Right lung (tissue), 5 donors: Measurements from ENCODE around the gene RSRC1. TPM values are rescaled to one million over a fixed set of nuclear protein-coding genes. Genes with fewer than 3 reads are reported as not detected.
"Not testable (repeated sequence)": the region's sequence is repeated elsewhere in the genome, so short reads cannot be mapped to it uniquely, and the experiment has no call there.

Experiments
- DNase-seq, 2 donors: peaks; one replicate each; pipeline ENCODE4 v3.0.0-alpha.2; 2013
- polyA plus RNA-seq, 5 donors: library from polyadenylated mRNA; unstranded; fragments of 120-200 nt; gene quantifications; one replicate each; pipeline versions ENCODE4 v1.2.1 to v1.2.3, GENCODE V29; 2013; ENCODE audit warnings: inconsistent platforms in 1 of 5, low replicate concordance in 1 of 5; ENCODE audit not compliant: insufficient read length in 5 of 5, insufficient read depth in 1 of 5

The RSRC1 gene
- polyA plus RNA-seq, 5 donors = 21.7 to 31.7 (median 28.6) TPM

DNA sequence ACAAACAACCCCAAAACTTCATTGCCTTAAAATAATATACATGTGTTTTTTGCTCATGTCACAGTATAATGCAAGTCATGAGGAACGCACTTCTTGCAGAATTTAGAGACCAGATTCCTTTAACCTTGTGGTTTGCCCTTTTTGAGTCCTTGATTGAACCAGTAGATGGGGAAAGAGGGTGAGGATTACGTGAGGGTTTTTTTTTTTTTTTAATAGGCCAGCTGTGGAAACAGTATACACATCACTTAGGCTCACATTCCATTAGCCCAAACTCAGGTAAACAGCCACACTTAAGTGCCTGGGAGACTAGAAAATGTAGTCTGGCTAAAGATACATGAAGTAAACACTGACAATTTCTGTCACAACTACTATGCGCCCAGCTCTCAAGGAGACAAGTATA is 346.2 kb downstream of the RSRC1 start:
- no peak for DNase-seq

DNA sequence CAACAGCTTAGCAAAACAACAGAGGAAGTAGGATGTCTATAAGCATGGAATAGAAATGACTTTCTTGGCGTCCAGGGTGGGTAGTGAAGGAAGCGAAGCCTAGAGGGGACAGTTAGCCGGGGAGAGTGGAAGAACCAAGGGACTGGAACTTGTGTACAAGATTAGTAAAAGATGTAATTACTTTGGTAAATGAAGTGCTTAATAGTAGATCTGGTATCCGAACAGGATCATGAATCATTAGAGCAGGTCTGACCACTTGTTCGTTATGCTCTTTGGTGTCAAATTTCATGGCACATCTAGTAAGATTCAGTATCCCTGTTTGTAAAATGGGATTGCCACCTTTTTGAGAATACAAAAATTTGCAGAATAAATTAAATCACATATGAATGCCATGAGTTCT is 348.6 kb downstream of the RSRC1 start:
- DNase-seq = no peak

DNA sequence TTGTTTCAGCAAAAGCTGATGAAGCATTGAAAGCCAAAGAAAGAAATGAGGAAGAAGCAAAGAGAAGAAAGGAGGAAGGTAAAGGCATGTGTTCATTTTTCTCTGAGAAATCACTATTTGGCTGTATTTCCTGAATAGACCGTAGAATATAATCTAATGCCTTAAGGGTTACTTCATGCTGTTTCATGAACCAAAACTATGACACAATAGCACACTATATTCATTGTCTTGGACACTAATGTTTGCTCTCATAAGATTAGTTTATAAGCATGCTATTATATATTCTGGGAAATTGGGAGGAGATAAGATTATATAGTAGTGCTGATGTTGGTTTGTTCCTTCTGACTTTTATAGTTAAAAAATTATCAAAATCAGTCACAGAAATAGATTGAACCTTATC is 351.0 kb downstream of the RSRC1 start:
- DNase-seq = no peak

DNA sequence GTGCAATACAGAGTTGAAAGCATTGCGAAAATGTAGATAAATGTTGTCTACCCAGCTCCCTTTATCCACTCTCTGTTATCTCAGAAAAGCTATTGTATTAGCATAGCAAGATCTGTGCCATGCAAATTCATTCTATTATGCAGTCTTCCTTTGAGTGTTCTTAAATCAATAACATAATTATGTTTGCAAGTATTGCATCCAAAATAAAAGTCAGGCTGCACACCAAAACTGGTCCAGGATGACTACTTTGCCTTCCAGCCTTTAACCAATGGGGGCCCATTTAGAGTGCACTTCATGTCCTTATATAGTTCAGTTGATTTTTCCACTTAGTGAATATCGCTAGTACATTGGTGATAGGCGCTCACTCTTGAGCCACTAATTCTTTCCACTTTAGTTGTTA is 353.7 kb downstream of the RSRC1 start:
- no peak for DNase-seq

DNA sequence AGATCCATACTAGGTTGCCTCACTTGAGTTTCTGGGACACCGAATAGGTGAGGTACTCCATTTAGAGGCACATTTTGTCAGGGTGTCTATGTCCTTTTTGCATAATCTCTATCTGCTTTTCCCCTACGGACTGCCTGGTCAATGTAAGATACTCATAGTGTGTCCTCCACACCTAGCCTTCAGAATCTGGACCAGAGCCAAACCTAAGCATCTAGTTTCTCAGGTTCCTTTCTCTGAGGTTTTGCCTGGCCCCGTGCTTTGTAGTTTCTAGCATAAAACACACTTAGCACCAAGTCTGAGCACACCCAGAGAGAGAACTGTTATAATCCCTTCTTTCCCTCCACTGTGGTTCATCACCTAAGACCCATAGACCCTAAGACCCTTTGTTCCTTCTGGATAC is 355.2 kb downstream of the RSRC1 start:
- no peak for DNase-seq

DNA sequence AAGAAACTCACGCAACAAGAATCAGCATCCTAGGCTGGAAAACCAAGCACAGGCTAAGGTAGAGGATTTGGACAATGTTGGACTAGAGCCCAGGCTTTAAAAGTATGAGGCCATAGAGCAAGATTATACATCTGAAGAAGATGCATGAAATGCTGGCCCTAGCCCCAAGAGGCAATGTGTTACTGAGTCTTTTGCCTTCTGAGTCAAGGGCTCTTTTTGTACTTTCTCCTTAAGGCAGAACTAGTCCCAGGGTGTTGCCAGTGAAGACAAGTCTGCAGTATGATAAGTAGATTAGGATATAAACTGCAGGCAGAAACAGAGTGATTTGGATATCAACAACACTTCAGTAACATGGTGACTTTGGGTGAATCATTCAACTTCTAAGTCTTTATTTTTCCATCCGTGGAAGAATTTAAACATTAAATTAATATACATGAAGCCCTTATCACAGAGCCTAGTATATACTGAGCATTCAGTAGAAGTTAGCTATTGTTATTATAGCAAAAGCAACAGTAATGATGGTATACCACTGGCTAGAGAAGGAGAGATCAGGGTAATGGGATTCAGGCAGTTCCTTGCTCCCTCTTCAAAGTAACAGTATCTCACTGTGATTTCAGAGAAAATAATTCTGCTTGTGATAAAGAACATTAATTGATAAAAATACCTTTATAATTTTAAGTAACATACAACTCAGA is 361.2 kb downstream of the RSRC1 start:
- DNase-seq = no peak

DNA sequence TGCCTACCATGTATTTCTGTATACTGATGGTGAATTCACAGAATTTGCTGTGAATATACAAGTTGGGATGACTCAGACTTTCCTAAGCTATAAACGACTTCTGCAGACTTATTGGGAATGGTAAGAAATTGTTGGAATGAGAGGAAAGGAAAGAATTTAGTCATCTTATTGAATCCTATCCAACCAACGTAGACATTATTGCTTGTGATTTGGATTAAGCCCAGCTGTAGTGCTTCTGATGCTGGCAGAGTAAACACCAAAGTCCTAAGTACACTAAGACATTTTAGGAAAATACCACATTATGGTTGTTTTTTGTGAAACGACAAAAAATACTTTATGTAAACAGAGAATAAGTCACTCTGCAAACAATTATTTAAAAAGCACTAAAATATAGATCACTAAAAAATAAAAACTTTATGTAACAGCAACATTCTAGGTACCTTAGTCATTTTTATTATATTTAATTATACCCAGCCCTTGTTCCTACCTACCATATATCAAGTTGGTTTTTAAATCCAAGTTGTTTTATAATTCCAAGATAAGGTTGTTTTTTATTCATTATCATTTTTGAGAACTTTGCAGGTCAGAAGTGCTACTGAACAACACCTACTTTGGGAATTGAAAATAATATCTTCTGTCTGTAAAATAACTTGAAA is 361.9 kb downstream of the RSRC1 start:
- peak; percentile 46 to 60 for DNase-seq

DNA sequence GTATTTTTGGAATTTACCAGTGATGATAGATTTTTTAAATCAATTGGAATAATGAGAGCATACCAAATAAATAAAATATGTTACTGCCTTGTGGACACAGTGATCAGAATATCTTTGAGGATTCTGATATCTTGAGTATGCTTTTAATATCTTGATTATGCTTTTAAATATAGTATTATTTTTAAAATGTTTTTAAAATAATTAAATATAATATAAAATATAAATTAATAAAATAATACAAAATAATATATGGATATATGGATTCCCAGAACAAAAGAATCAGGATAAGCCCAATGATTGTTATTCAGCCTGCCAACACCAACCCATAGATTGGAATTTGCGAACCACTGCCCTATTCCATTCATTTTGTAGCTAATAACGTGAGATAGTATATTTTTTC is 369.2 kb downstream of the RSRC1 start:
- DNase-seq = no peak

DNA sequence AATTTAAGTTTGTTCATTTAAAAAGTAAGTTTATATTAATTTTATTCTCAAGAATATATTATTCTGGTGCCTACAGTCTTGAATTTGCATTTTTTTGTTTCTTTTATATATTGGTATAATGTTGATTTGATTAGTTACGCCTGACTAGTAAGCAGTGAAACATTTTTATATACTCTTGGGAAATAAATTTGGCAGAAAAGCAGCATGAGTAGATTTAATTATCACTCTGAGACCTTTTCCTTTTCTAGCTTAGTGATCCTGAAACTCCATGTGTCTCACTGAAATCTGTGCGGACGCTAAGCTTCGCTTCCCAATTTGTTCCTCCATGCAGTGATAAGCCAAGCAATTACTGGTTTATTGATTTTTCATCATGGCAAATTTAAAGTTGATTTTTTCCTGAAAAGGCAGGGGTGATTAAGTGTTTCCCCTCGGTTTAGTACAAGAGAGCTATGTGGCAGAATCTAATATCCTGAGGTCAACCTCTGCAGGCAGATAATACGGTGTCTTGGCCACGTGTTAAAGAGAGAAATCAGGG is 373.9 kb downstream of the RSRC1 start:
- DNase-seq = no peak

DNA sequence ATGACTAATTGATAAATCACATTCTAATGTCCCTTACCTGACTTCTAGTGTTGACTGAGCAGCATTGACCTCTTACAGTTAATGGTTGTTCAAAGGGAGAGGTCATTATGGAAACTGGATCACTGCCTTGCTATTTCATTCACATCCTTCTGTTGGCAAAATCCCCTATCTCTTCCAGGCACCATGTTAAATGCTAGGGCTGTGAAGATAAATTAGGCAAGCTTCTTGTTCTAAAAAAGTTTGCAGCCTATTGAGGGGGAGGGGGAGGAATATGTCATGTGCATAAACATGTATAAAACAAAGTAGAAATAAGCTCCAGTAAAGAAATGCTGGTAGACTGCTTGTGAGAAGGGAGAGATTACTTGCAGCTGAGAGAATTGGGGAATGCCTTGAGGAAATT is 376.3 kb downstream of the RSRC1 start:
- no peak for DNase-seq

DNA sequence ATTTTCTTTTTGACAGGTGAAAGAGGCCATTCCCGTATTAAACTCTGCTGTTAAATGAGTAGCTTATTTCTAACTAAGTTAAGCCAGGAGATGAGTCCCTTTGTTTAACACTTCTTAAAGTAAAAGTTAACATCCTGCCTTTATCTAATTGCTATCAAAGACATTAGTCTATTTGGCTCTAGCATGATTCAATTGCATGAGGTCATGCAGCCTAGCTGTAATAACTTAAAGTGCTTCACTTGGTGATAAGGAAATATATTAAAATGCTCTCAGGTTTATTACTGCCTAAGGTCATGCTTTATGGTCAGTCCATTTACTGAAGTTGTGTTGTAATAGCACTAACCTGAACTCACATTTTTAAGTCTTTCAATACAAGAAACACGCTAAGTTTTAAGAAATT is 378.8 kb downstream of the RSRC1 start:
- no peak for DNase-seq

DNA sequence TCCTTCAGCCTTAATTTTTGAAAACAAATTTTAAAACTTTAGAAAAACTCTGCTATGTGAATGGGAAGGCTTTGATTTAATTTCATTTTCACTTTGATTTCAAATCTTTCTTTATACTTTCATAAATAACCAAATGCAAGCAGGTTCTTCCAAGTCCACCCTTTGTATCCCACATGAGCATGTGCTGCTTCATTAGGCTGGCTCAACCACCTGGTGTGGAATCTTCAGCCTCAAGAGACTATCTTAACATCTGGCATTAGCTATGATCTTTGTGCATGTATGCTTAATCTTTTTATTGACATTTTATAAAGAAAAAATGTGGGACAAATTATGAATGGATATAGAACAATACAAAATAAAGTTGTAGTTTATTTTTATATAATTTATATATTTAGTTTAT is 379.3 kb downstream of the RSRC1 start:
- DNase-seq = no peak

DNA sequence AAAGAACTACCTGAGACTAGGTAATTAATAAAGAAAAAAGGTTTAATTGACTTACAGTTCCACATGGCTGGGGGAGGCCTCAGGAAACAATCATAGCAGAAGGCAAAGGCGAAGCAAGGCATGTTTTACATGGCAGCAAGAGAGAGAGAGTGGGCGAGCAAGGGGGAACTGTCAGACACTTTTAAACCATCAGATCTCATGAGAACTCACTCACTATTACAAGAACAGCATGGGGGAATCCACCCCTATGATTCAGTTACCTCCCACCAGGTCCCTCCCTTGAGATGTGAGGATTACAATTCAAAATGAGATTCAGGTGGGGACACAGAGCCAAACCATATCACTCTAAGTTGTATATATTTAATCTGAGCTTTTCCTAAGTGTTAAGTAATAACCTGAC is 382.1 kb downstream of the RSRC1 start:
- no peak for DNase-seq

DNA sequence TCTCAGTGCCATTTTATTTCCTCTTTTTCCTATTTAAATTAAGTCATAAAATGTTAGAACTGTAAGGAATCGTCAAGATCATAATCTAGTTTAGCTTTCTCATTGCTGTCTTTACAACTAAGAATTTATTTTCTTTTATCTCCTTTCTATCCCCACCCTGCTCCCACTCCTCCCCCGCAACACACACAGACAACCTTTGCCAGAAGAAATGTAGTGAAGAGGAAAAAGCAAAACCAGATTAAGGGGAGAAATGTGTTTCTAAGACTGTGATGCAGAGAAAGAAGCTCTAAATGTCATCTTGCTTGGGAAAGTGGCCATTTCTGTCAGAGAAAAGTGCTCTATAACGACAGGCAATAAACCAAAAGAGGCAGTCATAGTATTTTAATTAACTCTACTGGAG is 382.8 kb downstream of the RSRC1 start:
- no peak for DNase-seq

DNA sequence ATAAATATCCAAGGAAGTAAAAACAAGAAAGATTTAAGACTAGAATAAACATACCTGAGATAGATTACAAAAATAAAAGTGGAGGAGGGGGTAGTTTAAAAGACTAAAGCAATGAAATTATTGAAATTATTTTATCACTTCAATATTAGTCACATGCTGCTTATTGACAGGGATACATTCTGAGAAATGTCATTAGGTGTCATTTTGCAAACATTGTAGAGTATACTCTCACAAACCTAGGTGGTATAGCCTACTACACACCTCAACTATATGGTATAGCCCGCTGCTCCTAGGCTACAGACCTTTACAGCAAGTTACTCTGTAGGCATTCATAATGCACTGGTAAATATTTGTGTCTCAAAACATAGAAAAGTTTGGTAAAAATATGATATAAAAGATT is 384.0 kb downstream of the RSRC1 start:
- DNase-seq = no peak

DNA sequence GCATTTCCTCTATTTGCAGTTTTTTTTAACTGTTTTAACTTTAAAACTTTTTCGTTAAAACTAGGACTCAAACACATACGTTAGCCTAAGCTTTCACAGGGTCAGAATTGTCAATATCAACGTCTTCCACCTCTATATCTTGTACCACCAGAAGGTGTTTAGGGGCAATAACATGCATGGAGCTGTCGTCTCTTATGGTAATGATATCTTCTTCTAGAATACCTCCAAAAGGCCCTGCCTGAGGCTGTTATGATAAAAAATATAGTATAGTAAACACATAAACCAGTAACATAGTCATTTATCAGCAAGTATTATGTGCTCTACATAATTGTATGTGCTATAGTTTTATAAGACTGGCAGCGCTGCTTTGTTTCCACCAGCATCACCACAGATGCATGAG is 384.8 kb downstream of the RSRC1 start:
- no peak for DNase-seq

DNA sequence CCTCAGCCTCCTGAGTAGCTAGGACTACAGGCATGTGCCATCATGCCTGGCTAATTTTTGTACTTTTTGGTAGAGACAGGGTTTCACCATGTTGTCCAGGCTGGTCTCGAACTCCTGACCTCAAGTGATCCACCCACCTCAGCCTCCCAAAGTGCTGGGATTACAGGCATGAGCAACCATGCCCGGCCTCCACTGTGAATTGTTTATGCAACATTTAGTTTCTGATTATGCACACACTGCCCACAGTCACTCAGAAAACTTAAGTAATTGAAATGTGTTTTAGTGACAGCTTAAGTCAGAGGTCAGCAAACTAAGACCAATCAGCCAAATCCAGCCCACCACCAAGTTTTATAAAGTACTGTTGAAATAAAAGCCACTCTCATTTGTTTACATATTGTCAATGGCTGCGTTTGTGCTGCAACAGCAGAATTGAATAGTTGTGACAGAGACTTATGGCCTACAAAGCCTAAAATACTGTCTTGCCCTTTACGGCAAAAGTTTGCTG is 385.6 kb downstream of the RSRC1 start:
- DNase-seq = not testable (repeated sequence)

DNA sequence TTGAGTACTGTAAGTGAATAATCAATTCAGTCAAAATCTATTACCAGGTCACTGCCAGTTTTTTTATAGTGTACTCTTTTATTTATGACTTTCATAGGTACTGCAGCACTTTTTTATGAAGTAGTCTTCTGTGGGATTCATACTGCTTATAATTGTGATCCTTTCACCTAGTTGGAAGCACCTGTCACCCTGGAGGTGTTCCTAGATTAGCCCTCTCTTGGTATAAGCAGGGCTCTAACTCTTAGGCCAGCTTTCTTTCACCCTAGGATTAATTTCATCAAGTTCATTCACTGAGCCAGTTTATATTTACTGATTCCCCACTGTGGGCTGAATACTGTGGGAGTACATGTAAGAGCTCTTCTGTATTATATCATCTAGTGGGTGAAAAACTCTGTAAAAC is 395.2 kb downstream of the RSRC1 start:
- no peak for DNase-seq

DNA sequence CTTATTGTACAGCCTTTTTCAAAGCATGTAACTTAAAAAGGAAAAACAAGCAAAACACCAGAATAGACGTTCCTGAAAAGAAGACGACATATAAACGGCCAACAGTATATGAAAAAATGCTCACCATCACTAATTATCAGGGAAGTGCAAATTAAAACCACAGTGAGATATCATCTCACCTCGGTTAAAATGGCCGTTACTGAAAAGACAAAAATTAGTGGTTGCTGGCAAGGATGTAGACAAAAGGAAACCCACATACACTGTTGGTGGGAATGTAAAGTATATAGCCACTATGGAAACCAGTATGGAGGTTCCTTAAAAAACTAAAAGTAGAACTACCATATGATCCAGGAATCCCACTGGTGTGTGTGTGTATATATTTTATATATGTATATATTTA is 396.6 kb downstream of the RSRC1 start:
- no peak for DNase-seq

DNA sequence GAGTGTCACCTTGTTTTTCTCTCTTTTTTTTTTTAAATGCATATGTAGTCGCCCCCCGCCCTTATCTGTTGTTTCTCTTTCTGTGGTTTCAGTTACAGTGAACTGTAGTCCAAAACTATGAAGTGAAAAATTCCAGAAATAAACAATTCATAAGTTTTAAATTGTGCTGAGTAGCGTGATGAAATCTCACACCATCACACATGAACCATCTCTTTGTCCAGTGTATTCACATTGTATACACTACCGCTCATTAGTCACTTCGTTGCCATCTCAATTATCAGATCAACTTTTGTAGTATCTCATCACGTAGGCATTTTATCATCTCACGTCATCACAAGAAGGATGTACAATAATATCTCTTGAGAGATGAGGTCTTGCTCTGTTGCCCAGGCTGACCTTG is 398.6 kb downstream of the RSRC1 start:
- DNase-seq = no peak

DNA sequence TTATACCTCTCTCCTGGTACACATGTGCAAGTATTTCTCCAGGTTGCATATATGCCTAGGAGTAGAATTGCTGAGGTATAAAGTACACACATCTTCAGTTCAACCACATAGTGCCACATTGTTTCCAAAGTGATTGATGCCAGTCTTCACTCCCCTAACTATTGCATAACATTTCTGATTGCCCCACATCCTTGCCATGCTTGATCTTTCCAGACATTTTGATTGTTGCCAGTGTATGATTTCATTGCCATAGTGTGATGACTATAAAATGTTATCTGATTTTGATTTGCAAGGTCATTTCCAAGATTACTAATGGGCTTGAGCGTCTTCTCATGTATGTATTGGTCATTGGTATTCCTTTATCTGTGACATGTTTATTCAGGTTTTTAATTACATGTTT is 400.0 kb downstream of the RSRC1 start:
- DNase-seq = no peak

DNA sequence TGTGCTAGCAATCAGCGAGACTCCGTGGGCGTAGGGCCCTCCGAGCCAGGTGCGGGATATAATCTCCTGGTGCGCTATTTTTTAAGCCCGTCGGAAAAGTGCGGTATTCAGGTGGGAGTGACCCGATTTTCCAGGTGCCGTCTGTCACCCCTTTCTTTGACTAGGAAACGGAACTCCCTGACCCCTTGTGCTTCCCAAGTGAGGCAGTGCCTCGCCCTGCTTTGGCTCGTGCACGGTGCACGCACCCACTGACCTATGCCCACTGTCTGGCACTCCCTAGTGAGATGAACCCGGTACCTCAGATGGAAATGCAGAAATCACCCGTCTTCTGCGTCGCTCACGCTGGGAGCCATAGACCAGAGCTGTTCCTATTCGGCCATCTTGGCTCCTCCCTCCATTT is 406.8 kb downstream of the RSRC1 start:
- DNase-seq = not testable (repeated sequence)

DNA sequence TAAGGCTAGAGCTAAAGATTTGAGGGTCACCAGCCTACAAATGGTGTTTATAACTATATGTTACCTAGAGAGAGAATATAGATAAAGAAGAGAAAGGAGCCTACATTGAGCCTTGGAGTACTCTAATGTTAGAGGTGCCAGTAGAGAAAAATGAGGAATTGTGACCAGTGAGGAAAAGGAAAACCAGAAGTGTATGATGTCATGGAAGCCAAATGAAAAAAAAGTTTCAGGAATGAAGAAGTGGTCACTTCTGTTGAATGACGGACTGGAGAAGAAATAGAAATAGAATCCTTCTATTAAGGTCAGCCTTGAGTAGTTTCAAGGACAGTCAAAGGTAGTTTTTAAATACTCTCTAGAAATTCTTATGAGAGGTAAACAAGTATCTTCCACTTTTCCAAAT is 409.9 kb downstream of the RSRC1 start:
- no peak for DNase-seq

DNA sequence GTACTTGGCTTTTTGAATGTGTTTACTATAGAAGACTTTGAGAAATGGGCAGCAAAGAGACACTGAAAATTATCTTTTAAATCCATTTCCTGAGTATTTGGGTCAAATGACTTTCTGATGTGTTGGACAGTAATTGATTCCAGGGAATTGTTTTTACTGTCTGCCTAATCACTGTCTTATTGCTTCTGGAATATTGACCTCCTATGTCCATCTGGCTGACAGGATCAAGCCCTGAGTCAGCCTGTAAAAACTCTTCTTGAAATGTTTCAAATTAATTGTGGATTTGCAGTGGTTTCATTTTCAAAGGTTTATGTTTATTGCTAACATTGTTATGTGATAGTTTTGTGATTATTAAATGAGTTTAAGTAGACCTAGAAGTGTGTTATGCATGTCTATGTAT is 410.5 kb downstream of the RSRC1 start:
- no peak for DNase-seq
